GM21717 (cell line): ENCODE results near the gene CUEDC1.
"Not testable (repeated sequence)": the region's sequence is repeated elsewhere in the genome, so short reads cannot be mapped to it uniquely, and the experiment has no call there.

Experiments
- ATAC-seq: cut with Tn5 transposase; IDR thresholded peaks from one replicate; pipeline ENCODE4 v1.9.1; 2021; ENCODE audit warnings: mild to moderate bottlenecking, moderate library complexity; ENCODE audit not compliant: unreplicated experiment

The CUEDC1 gene

GRCh38 chr17:57986841-57987580, 31.8 kb upstream of the CUEDC1 start:
- ATAC-seq = peak; percentile 15

DNA sequence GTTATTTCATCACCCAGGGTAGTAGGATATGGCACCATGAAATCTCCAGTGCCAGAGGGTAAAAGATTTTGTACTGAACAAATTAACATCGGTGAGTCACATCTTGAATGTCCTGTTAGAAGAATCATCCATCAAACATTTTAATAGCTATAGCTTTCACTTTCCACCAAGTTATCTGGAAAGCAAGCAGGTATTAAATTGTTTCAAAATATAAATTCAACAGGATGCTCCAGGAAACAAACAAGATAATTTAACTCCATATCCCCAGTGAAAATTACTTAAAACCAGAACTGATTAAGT, 30.4 kb upstream of the CUEDC1 start:
- ATAC-seq = no peak

DNA sequence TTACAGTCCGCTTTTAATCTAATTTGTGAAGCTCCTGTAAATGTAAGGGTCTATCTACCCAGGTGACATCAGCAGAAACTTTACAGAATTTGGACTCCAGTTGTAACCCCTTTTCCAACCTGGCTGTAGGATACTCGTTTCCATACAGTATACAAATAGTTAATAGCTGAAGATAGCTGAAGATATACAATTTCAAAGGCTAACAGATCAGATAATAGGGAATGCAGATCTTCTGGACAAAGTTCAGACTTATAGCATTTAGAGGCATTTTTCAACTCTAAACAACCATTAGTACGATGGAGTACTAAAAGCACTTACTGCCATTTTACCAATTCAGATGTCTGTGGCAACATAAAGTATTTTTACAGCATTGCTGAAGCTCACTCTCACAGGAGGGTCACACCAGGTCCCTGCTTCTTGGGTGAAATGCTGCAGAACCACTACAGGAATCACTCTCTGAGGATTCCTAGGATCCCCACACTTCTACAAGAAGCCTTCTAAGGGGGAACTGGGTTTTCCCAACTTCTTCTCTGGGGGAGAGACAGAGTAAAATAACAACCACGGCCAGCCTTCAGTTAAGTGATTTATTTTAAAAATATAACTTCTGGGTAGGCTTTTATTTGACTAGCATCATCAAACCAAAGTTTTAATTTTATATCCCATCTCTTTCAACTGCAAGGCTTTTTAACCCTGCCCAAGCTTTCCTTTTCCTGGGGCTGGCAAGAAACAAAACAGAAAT, 29.9 kb upstream of the CUEDC1 start:
- ATAC-seq = no peak

GRCh38 chr17:57984261-57984890, 29.2 kb upstream of the CUEDC1 start:
- ATAC-seq = no peak

- no peak for ATAC-seq
Measured at GRCh38 chr17:57983446-57983845, 28.2 kb upstream of the CUEDC1 start.

- ATAC-seq = no peak
Measured at GRCh38 chr17:57982452-57983170, 27.4 kb upstream of the CUEDC1 start.

- ATAC-seq = no peak
Measured at GRCh38 chr17:57980522-57980921, 25.3 kb upstream of the CUEDC1 start.

- no peak for ATAC-seq
Measured at GRCh38 chr17:57979076-57979475, 23.9 kb upstream of the CUEDC1 start.

DNA sequence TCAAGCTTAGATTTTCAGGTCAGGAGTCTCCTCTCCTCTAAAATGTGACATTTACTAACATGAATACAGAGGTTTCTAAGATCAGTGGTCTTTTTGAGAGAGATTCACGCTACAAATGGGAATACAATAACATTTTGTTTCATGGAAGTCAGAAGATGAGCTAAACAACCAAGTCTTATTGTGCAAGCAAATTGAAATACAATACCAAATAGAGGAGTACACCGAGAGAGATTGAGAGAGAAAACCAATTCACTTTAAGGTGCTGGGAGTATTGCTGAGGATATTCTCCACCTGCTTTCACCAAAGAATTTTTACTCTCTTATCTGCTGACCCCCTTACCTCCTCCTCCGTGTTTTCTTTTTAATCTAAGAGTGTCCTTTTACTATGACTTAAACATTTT, 21.4 kb upstream of the CUEDC1 start:
- no peak for ATAC-seq

GRCh38 chr17:57975044-57975443, 19.8 kb upstream of the CUEDC1 start:
- ATAC-seq = no peak

DNA sequence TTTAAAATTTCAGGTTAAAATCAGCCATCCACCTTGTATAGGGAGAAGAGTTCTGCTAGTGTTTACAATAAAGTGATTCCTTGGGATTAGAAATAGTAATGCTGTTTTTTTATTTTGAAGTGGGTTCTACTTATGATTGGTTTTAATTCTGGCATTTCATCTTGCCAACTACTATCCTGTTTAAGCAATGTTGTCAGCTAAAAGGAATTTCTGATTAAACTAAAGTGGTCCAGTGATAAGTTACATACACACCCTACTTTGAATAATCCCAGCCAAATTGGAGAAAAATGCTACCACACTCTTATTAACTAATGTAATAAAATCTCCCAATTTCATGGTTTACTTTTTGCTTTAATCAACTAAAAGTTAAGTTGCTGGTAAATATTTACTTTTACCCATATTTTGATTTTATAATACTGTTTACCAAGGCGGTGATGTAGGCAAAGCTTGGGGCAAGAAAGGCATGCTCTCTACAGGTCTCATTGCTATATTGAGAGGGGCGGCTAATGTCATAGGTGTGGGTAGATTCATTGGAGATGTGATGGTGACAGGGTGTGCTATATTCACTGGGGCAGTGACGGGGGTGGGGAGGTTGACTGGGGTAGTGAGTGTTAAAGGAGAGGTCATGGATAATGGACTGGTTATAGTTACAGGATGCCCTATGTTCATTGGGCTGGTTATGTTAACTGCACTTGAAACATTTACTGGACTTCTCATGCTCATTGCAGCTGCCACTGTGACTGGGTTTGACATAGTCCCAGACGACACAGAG, 19.0 kb upstream of the CUEDC1 start:
- ATAC-seq = not testable (repeated sequence)

DNA sequence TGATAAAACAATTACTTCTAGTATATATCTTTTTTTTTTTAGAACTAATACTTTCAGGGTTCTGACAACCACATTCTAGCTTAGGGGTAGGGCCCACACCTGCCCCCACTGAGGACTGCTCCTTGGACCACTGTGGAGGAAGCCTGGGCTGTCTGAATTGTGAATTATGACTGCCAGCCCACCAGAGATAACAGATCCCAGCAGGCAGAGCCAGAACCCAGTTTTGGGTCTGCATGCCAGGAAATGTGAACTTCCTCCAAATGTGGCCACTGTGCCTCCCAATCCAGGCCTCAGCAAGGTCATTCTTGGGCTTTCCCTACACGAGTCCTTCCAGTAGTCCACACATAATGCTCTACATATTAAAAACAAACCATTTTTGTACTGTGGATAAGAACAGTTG, 16.9 kb upstream of the CUEDC1 start:
- no peak for ATAC-seq

DNA sequence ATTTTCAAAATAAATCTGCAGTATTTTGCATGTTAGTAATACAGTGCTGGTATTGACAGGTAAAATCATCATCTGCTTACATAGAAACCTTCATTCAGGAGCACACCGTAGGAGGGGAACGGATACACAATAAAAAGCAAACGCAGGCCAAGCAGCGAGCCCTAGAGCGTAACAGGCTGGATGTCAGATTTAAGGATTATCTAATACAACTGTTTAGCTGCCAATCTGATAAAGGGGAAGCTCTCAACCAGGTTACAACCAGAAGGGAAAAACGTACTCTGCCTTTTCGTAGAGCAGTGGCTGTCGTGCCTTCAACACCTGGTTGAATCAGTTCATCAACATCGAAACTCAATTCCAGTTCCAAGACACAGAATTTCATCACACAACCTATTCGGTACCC, 16.4 kb upstream of the CUEDC1 start:
- no peak for ATAC-seq

- ATAC-seq = no peak
Measured at GRCh38 chr17:57970710-57971109, 15.5 kb upstream of the CUEDC1 start.

GRCh38 chr17:57968456-57968855, 13.2 kb upstream of the CUEDC1 start:
- no peak for ATAC-seq

DNA sequence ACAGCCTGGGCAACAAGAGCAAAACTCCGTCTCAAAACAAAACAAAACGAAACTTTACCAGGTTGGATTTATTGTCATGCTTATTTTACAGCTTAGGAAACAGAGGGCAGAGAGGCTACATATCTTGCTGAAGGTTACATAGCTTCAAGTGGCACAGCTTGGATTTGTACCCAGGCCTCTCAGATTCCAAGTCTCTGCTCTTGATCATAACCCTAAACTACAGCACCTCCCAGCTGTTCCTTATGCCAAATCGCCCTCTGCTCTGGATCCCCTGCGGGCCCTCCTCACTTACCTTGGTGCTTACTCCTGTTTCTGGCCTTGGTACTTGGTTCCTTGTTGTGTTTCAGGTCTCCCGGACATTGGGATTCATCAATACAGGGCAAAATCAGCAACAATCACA, 11.7 kb upstream of the CUEDC1 start:
- no peak for ATAC-seq

DNA sequence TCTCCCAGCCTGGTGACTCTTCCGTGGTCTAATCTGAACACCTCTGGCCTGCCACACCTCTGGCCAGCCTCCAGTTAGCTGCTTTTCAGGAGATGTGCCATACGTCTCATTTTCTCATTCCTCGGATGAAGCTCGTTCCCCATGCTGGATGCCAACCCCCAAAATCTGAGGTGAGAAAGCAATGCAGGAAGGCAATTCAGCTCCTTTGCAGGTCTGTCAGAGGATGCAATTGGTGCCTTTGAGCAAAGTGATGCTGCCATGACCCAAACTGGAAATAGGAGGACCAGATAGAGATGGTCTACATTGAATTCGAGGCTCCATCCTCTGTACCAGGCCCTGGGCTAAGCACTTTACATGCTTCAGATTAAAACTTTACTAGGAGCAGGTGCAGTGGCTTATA, 11.0 kb upstream of the CUEDC1 start:
- no peak for ATAC-seq

DNA sequence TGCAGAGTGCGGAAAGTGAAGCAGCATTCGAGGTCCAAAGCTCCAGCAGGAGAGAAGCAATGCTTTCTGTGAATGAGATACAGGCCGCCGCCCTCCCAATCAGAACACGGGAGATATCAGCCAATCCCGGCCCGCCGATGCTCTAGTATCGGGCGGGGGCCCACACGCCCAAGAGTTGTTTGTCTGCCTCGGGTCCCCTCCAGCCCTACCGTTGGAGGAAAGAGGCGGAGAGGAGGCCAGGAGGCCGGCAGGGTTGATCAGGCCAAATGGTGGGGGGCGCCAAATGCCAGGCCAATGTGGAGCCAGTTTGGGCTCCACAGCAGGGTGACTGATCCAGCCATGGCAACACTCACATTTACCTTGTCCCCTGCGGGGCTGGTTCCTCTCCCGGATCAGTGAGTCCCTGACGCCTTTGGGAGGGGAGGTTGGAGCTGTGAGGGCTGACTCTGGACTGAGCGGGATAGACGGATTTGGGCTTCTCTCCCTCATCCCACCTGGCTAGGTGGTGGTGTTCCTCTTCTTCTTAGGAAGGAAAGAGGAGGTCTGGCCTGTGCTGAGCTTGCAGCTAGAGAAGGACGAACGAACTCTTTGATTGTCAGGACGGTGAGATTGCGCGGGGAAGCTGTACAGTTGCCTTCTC, 10.4 kb upstream of the CUEDC1 start:
- ATAC-seq = no peak

DNA sequence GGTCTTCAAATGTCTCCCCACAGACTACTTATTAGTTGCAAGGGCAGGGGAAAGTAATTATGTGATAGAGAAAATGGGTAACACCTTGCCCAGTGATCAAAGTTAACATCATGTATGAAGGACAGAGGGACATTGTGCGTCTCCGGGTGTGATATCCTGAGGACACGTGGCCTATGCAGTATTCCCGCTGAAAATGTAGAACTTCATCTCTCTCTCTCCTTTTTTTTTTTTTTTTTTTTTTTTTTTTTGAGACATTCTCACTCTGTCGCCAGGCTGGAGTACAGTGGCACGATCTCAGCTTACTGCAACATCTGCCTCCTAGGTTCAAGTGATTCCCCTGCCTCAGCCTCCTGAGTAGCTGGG, 7.9 kb upstream of the CUEDC1 start:
- ATAC-seq = no peak
